Urinary bladder (tissue), 4 donors: ENCODE measurements around the gene MT1B. TPM values are rescaled to one million over a fixed set of nuclear protein-coding genes. Genes with fewer than 3 reads are reported as not detected.

Experiments
- DNase-seq: peaks from one replicate; pipeline ENCODE4 v3.0.0-alpha.2; 2015; ENCODE audit errors: extremely low spot score
- H3K27ac ChIP-seq: one replicate; pipeline ENCODE4 v1.5.1; 2013; ENCODE audit warnings: low read depth, mild to moderate bottlenecking, moderate library complexity
- H3K36me3 ChIP-seq: one replicate; pipeline ENCODE4 v1.6.1; 2013; ENCODE audit warnings: mild to moderate bottlenecking, moderate library complexity; ENCODE audit not compliant: insufficient read depth
- H3K4me1 ChIP-seq: one replicate; pipeline ENCODE4 v1.6.1; 2013; ENCODE audit warnings: mild to moderate bottlenecking, moderate library complexity; ENCODE audit not compliant: insufficient read depth
- H3K4me3 ChIP-seq: one replicate; pipeline ENCODE4 v1.5.1; 2013; ENCODE audit warnings: low read depth, low read length
- WGBS: extraction: QIAGEN DNeasy Blood & Tissue Kit; methylation state at CpG from one replicate; pipeline ENCODE4 v1.1.7; 2013; 5-methylcytosine and 5-hydroxymethylcytosine counted together
- polyA plus RNA-seq: library from polyadenylated mRNA; stranded (reverse); fragments of 200-250 nt; gene quantifications from one replicate; pipeline ENCODE4 v1.2.3, GENCODE V29; 2013
- total RNA-seq: library from RNA; depleted of rRNA; stranded (reverse); fragments of >200 nt; gene quantifications from one replicate; pipeline ENCODE4 v1.2.3, GENCODE V29; 2014
- donor health status: healthy with polysubstance abuse.
- donor health status: healthy.

MT1B gene
- total RNA-seq (not detected), polyA plus RNA-seq (not detected)

GRCh38 chr16:56651586-56651985 is at the start of gene MT1B:
Gene MT1B (plus strand): TSS chr16:56651886. CDS start chr16:56651954, 68 bp downstream.
- H3K36me3 ChIP-seq: no peaks in the 10 kb centered on the region
- no peak for DNase-seq
- 64% methylated on average over 7 of the region's 7 CpGs for WGBS

DNA sequence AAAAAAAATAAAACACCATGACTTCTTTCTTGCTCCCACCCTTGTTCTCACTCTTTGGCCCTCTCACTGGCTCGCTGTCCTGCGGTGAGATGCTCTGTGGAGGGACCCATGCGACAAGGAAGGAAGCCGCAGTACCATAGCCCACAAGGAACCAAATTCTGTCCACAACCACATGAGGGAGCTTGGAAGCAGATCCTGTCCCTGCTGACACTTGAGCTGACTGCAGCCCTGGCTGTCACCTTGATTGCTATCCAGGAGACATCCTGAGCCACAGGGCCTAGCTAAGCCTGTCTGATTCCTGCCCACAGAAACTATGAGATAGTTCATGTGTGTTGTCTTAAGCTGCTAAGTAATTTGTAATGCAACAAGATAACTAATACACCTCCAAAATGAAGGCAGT is 48.1 kb upstream of the MT1B start:
- no peak overlapping the region for H3K4me3 ChIP-seq
- no peaks in the 10 kb centered on the region for H3K36me3 ChIP-seq
- H3K4me1 ChIP-seq: no peaks in the 10 kb centered on the region
- 68% methylated on average over 4 of the region's 4 CpGs for WGBS
- no peak overlapping the region for H3K27ac ChIP-seq
- DNase-seq: no peak

More at GRCh38 chr16:56651586-56651985, at the start of gene MT1B:
- Histone ChIP-seq H3K27ac (no peak within 1 kb of the TSS), H3K4me3 (no peak within 1 kb of the TSS), H3K4me1 (no peaks in the 10 kb centered on the region)

GRCh38 chr16:56604966-56605365 is 46.7 kb upstream of the MT1B start:
- WGBS: 90% methylated on average over 4 of the region's 4 CpGs
- no peak overlapping the region for H3K27ac ChIP-seq

DNA sequence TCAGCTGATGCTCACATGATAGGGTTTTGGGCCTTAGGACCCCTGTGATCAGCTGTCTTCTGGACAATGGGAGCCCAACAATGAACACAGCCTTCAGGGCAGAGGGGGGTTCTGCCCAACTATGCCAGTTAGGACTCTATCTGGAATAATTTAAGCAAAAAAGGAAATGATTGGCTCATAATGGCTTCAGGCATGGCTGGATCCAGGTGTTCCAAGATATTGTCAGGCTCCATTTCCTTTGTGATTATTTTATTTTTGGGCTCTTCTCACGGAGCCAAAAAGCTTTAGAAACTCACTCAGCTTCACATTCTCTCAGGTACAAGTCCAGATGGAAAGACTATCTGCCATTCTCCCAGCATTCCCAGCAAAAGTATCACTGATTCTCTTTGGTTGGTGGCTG is 46.2 kb upstream of the MT1B start:
- peak overlapping the region; percentile 49 for H3K27ac ChIP-seq
- WGBS: 86% methylated on average over 1 of the region's 1 CpG

More at GRCh38 chr16:56604966-56605365, 46.7 kb upstream of the MT1B start:
- no peak for DNase-seq
- Histone ChIP-seq H3K36me3 (no peaks in the 10 kb centered on the region), H3K4me1 (no peaks in the 10 kb centered on the region), H3K4me3 (no peak overlapping the region)

DNA sequence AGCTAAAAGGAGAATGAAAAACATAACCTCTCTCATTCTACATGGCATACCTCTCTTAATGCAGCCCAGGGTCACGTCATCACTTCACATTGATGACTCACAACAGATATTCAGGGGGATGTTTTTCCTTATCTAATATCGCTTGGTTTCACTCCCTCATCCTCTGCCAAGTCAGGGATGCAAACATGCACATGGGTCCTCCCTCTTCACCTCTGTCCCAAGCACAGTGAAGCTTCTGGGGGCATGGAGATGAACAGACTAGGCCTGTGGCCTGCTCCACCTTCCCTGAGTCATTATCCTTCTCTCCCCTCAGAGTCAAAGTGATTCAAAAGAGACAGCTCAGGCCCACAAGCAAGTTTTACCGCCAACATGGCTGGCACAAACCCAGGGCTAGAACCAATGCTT is 45.6 kb upstream of the MT1B start:
- H3K4me1 ChIP-seq: no peaks in the 10 kb centered on the region
- H3K36me3 ChIP-seq: no peaks in the 10 kb centered on the region
- peak overlapping the region; percentile 49 for H3K27ac ChIP-seq
- H3K4me3 ChIP-seq: no peak overlapping the region
- DNase-seq: no peak
- 33% methylated on average over 3 of the region's 3 CpGs for WGBS

More for the DNA sequence above, 46.2 kb upstream of the MT1B start:
- Histone ChIP-seq H3K4me3 (no peak overlapping the region), H3K4me1 (no peaks in the 10 kb centered on the region), H3K36me3 (no peaks in the 10 kb centered on the region)
- no peak for DNase-seq

- no peak overlapping the region for H3K4me3 ChIP-seq
- 24% methylated on average over 8 of the region's 8 CpGs for WGBS
- DNase-seq: no peak
- H3K4me1 ChIP-seq: no peaks in the 10 kb centered on the region
- H3K36me3 ChIP-seq: no peaks in the 10 kb centered on the region
- H3K27ac ChIP-seq: peak overlapping the region; percentile 76
Observed at GRCh38 chr16:56606476-56607108, 45.1 kb upstream of the MT1B start.

- Histone ChIP-seq H3K36me3 (no peaks in the 10 kb centered on the region), H3K4me1 (no peaks in the 10 kb centered on the region), H3K27ac (peak overlapping the region; percentile 90), H3K4me3 (no peak overlapping the region)
- no peak for DNase-seq
- 42% methylated on average over 14 of the region's 14 CpGs for WGBS
Observed at GRCh38 chr16:56607109-56607618, 44.5 kb upstream of the MT1B start.

DNA sequence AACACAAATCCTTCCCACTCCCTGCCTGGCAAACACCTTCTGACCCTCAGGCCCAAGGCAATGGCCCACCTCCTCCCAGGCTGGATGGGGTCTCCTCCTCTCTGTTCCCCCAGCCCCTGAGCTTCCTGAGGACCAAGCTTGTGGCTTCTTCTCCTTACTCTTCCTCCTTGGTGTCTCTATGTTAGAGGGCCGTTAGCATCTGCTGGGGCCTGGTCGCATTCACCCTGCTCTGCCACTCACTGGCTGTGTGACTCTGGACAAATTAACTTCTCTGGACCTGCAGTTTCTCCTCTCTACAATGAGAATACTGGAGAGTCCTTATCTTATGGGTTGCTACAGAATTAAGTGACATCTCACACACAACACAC is 44.0 kb upstream of the MT1B start:
- Histone ChIP-seq H3K4me1 (no peaks in the 10 kb centered on the region), H3K4me3 (no peak overlapping the region), H3K36me3 (no peaks in the 10 kb centered on the region), H3K27ac (peak overlapping the region; percentile 90)
- 69% methylated on average over 2 of the region's 2 CpGs for WGBS
- DNase-seq: no peak

DNA sequence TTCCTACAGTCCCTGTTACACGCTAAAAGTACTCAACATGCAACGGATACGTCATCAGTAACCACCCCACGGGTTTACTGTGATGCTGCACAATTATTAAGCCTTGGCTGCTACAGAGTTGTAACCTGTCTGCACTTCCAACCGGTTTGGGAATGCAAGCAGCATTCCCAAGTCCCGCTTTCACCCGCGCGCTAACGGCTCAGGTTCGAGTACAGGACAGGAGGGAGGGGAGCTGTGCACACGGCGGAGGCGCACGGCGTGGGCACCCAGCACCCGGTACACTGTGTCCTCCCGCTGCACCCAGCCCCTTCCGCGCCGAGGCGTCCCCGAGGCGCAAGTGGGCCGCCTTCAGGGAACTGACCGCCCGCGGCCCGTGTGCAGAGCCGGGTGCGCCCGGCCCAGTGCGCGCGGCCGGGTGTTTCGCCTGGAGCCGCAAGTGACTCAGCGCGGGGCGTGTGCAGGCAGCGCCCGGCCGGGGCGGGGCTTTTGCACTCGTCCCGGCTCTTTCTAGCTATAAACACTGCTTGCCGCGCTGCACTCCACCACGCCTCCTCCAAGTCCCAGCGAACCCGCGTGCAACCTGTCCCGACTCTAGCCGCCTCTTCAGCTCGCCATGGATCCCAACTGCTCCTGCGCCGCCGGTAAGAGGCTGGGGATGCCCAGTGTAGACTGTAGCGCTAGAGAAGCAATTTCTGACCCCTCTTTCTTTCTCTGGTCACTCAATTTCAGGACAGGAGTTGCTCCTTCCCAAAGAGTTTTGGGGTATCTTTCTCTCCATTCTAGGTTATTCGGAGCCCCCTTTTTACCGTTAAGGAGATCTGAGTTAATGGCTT is 43.4 kb upstream of the MT1B start, which contains the start of gene MT2A:
TSS of gene MT2A (plus strand) at position 542 of the 833 bp plus-strand sequence. CDS start at position 614, 72 bp downstream.
- H3K36me3 ChIP-seq: no peaks in the 10 kb centered on the region
- peak; percentile 74 for DNase-seq
- H3K27ac ChIP-seq: peak within 1 kb of the TSS; percentile 90
- 5% methylated on average over 62 of the region's 62 CpGs for WGBS
- H3K4me3 ChIP-seq: peak within 1 kb of the TSS; percentile 46
- no peaks in the 10 kb centered on the region for H3K4me1 ChIP-seq

DNA sequence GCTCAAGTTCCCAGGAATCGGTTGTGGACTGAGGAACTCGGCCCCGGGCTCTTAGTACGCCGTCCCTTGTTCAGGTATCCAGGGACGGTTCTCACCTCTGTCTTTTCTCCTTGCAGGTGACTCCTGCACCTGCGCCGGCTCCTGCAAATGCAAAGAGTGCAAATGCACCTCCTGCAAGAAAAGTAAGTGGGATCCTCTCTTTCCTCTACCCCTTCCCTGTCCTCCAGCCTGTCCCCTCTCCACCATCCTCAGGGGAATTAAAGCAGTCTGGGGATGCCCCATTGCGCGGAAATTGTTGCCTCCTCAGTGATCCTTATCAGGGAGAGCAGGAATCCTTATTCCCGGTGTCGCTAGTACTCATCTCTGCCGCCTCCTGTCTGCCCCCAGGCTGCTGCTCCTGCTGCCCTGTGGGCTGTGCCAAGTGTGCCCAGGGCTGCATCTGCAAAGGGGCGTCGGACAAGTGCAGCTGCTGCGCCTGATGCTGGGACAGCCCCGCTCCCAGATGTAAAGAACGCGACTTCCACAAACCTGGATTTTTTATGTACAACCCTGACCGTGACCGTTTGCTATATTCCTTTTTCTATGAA is 42.7 kb upstream of the MT1B start:
- Histone ChIP-seq H3K36me3 (no peaks in the 10 kb centered on the region), H3K27ac (no peak overlapping the region), H3K4me1 (no peaks in the 10 kb centered on the region), H3K4me3 (peak overlapping the region; percentile 46)
- under 1% methylated on average over 21 of the region's 21 CpGs for WGBS
- DNase-seq: no peak

DNA sequence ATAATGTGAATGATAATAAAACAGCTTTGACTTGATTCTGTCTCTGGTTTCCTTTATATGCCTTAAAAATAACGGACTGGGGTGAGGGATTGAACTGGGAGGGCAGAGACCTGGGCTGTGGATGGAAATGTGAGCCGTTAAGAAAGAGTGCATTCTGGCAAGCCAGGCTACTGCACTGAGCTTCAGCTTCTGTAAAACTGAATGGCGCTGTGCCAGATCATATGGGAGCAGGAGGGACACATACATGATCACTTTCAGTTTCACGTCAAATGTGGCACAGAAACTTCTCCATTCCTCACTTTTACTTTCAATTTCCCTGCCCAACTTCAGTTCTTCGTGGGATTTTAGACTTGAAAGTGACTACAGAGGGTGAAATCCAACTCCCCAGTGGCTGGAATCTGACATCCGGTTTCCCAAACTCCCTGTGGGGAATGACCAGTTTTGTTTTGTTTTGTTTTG is 42.2 kb upstream of the MT1B start:
- under 1% methylated on average over 6 of the region's 6 CpGs for whole genome bisulfite sequencing
- DNase-seq: peak; percentile 69
- Histone ChIP-seq H3K27ac (no peak overlapping the region), H3K36me3 (no peaks in the 10 kb centered on the region), H3K4me1 (no peaks in the 10 kb centered on the region), H3K4me3 (peak overlapping the region; percentile 46)

GRCh38 chr16:56610017-56610608 is 41.6 kb upstream of the MT1B start:
- peak overlapping the region; percentile 74 for H3K27ac ChIP-seq
- no peaks in the 10 kb centered on the region for H3K4me1 ChIP-seq
- 16% methylated on average over 10 of the region's 10 CpGs for WGBS
- no peak overlapping the region for H3K4me3 ChIP-seq
- DNase-seq: no peak
- H3K36me3 ChIP-seq: no peaks in the 10 kb centered on the region

- Histone ChIP-seq H3K36me3 (no peaks in the 10 kb centered on the region), H3K4me1 (no peaks in the 10 kb centered on the region), H3K27ac (peak overlapping the region; percentile 74), H3K4me3 (no peak overlapping the region)
- no peak for DNase-seq
- 14% methylated on average over 2 of the region's 2 CpGs for WGBS
Observed at GRCh38 chr16:56610609-56611111, 41.0 kb upstream of the MT1B start.
